Stimulated activated CD4-positive, alpha-beta T cell treated with anti-CD3 and anti-CD28 coated beads, Interleukin-4, amount 100 ng/mL, for 48 hours (primary cell): ENCODE results near the gene PDE4B.
"Not testable (repeated sequence)": the region's sequence is repeated elsewhere in the genome, so short reads cannot be mapped to it uniquely, and the experiment has no call there.

Experiments
- DNase-seq, 2 donors: peaks; one replicate each; pipeline ENCODE4 v3.0.0-alpha.2; 2020; ENCODE audit warnings: low read depth in 2 of 2

PDE4B gene

DNA sequence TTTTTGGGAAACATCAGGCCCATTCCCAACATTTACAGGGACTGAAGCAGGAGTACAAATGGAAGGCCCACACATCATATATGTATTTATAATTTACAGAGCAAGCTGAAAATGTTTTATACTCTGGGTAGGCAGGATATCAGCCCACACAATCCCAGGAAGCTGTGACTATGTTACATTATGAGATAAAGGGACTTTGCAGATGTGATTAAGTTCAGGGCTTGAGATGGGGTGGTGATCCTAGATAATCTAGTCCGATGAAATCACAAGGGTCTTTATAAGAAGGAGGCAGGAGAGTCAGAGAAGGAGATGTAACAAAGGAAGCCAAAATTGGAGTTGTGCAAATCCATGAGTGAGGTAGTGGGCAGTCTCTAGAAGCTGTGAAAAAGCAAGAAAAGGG is 160.5 kb downstream of the PDE4B start:
- no peak for DNase-seq

DNA sequence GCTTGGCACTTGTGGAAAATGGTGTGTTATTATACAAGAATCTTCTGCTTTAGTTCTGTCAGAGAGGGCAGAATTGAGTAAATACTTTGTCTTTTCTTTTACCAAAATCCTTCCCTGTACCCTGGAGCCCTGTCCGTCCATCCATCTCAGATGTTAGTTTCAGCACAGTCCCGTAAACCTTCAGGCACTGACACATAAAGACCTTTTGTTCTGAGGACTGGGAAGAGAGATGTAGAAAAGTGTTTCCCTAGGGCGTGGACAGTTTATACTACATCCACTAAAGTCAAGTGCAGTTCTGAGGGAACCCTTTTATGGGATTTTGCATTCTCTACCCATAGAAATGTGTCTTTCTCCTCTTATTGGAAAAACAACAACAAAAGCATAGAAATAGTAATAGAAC is 162.4 kb downstream of the PDE4B start:
- no peak for DNase-seq

DNA sequence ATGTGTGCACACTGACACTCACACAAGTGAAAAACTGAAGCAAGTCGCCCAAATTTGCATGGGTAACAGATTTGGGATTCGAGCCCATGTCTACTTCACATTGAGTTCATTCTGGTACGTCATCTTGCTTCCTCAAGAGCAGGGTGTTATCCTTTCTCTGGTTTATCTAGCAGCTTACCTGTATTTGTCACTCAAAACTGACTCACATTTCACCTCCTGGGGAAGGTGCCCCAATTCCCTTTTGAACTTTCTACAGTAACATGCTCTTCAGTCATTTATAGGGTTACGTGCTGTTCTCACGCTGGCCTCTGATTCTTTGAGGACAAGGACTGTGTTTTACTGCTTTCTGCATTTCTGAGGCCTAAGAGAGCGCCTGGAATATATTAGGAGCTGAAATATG is 162.8 kb downstream of the PDE4B start:
- no peak for DNase-seq

DNA sequence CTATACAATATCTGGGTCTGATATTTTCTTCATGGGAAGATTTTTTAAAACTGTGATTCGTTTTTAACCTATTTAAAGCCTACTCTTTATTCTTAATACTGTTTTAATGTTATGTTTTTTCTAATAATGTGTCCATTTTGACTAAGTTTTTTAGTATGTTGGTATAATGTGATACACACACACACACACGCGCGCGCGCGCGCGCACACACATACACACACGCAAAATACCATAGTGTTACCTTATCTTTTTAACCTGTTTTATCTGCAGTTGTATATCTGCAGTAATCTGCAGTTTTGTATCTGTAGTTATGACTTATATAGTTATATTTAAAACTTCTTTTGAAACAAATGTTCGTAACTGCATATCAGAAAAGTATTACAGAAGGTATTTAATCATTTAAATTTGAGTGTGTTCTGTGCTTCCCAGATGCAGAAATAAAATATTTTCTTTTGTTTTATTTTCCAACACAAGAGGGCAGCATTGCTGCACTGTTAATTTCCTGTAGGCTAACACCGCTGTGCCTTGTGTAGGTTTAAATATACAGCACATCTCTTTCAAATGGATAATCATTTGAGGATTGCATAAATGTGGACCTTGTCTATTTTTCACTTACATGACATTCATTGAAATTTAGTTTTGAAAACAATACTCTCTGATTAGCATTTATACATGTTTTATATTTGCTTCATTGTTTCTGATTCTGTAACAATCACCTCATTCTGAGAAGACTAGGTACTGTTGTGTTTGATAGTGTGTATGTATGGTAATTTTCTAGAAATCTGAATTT is 166.1 kb downstream of the PDE4B start:
- no peak for DNase-seq

DNA sequence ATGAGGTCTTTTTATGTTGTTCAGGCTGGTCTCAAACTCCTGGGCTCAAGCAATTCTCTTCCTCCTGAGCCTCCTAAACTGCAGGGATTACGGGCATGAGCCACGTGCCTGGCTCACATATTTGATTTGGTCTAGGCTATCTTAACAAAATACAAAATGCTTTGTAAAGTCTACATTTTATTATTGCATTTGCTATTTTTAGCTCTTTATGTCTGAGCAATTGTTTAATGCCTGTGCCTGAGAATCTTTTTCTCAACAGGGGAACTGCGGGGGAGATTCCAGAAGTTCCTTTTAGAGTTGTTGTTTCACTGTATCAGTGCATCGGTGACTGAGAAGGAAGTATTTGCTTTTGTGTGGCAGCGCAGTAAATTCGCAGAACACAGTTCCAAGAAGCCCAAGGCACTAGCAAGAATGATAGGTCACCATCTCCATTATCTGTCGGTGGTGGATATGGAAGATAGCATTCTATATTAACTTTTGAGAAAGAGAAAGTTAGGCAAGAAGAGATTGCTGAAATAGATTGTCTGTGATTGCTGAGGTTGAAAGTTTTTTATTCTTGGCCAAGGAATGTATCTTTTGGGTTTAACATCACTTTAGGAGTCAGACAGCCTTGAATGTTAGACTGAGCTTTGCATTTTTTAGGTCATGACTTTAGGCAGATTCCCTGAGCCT is 167.3 kb downstream of the PDE4B start:
- DNase-seq = no peak

DNA sequence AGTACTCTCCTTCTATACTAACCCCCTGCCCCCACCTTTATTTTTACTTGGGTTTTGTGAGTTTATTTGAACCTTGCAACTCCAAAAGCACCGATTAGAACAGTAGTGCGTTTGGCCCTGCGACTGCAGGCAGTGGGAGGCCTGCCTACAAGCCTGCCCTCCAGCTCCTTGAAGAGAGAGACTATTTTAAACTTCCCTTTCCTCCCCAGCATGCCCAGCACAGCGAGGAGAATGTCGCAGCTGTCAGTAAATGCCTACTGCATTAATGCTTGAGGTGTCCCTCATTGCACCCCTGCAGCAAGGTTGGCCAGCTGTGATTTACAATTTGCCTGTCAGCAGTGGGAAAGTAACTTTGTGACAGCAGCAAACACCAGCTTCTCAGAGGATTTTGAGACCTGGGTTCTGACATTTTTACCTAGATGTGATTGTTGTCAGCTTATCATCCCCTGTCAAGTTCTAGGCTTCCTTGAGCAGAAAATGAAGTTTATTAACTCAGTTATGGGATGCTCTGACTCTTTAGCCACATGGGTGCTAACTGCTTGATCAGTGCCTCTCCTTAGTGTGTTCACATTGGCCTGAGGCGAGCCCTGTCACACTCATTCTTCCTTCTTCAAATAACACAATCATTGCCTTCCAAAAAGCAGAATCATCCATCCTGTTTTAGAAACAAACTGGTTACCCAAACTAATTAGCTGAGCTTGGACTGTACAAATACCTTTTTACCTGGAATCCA is 170.6 kb downstream of the PDE4B start:
- DNase-seq = no peak

DNA sequence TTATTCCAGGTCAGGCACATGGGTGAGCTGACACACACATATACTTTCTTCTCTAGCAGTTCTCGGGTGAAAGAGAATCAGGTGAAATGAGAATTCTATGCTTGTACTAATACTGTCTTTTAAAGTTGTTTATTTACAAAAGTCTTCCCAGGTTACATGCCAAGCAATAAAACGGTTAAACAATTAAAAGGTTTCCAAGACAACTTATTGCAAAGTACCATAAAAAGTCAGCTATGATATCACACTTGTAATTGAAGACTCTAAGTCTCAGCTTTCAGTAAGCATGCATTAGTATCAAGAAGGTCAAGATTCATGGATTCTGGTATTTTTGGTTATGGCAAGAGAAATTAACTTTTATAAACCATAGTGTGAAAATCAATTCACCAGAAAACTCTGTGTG is 171.4 kb downstream of the PDE4B start:
- no peak for DNase-seq

DNA sequence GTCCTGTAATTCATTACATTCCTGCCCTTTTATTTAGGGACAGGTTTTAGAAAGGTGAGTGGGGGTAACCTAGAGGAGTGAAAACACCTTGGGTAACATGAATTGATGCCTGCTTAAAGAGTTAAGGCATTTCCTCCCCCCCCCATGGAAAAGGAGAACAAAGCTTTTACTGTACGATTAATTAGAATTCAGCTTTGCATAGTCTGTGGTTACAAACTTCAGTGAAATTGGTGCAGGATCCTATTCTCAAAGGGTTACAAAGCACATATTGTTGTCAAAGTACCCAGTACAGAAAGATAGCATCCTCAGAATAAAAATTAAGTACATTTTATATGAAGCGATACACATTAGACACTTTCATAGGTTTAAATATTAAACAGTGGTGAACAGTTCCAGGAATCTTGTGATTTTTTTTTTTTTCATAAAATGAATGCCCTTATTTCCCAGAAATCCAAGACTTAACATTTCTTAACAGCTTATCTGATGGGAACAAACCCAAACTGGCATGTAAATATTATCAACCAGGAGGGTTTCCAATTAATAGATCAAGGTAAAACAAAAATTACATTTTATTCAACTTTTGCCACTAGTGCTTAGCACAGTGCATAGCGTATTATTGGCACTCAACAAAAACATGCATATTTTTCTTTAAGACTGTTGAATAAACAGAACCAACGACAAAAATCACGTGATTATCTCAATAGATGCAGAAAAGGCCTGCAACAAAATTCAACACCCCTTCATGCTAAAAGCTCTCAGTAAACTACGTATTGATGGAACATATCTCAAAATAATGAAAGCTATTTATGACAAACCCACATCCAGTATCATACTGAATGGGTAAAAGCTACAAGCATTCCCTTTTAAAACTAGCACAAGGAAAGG is 172.7 kb downstream of the PDE4B start:
- no peak for DNase-seq

DNA sequence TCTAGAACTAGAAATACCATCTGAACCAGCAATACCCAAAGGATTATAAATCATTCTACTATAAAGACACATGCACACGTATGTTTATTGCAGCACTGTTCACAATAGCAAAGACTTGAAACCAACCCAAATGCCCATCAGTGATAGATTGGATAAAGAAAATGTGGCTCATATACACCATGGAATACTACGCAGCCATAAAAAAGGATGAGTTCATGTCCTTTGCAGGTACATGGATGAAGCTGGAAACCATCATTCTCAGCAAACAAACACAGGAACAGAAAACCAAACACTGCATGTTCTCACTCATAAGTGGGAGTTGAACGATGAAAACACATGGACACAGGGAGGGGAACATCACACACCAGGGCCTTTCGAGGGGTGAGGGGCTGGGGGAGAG is 174.8 kb downstream of the PDE4B start:
- not testable (repeated sequence) for DNase-seq

DNA sequence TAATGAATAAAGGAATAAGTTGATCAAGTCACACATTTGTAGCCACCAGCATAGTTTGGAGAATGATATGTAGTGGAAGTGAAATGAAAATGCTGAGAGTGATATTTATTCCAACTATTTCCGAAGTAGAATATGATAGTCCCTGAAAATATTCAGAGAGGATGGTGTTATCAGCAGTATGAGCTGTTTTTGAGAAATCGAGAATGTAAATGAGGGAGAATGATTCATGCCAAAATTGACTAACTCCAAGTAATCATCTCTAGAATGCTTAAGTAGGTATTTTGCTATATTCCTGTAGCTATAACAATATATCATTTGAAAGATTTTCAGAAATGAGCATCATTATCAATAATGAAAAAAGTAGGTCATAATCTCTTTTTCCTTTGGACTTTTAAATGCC is 178.9 kb downstream of the PDE4B start:
- DNase-seq = no peak

- DNase-seq = no peak
Observed at GRCh38 chr1:65975708-65976107, 183.0 kb downstream of the PDE4B start.

DNA sequence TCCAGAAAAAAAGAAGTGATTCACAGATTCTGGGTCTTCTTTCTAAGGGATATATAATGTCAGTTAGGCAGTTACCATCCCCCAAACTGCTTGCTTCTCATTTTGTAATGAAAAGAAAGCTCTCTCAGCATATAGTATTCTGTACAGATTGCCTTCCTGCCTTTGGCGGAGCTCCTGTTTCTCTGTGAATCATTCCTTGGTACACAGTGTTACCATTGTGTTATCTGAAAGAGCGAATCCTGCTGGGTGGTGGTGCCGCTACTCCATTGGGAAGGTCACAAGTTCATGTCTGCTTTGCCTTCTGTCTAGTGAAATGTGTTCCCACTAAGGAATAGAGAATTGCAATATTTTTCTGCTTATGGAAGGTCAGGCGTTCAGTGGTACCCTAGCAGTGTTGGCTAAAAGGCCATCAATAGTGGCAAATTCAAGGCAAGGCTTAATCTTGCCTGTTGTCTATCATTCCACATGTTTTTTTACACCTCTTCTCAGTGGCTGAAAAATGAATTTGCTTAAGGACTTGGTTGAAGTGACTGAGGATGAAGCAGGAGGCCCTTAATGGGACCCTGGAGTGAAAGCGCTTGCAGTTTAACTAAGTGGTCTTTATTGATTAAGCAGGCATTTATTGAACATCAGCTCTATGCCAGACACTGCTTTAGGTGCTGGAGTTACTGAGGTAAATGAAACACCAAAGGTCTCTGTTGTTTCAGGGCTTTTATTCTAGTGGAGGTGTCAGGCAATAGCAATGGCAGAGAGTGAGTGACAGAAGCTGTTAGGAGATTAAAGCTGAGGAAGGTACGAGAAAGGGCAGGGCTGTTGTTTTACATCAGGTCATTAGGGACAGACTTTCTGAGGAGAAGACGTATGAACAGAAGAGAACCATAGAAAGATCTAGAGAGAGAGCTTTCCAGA is 186.7 kb downstream of the PDE4B start:
- DNase-seq = no peak

DNA sequence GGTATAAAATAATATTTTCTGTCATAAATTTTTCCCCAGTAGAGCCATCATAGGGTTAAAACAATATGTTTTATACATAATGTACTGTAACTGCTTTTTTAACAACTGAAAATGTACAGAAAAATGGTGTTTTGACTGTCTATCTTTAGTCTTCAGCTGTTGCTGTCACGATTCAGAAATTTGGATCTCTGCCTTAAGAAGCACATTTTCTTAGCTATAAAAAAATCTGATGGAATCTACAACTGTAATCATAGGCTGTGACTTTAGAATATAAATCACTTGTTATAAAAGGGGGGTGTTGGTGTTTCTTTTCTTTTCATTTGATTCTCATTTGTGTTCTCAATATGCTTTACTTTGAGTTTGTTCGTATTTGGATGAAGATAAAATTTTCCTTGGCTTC is 187.5 kb downstream of the PDE4B start:
- no peak for DNase-seq

GRCh38 chr1:65983500-65983899 is 190.8 kb downstream of the PDE4B start:
- DNase-seq = no peak

- DNase-seq = no peak
Observed at GRCh38 chr1:65985393-65986066, 192.8 kb downstream of the PDE4B start.

- no peak for DNase-seq
Observed at GRCh38 chr1:65986146-65986545, 193.5 kb downstream of the PDE4B start.

DNA sequence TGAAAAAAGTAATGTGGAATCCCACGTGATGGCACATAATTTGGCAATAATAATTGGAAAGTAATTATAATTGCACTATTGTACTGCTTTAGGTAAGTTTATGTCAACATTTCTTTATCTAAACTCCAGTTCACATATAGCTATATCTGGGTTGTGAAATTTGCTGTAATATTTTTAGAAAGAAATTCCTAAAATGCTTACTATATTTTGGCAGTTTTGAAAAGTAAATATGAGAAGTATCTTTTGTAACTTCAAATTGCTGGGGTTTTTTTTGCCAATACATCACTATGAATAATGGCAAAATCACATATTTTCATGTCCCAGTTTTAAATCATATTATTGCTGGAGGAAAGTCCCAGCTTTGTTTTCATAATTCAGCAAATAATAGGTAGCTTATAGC is 197.5 kb downstream of the PDE4B start:
- DNase-seq = no peak

- DNase-seq = no peak
Observed at GRCh38 chr1:65991694-65992093, 199.0 kb downstream of the PDE4B start.

GRCh38 chr1:65992165-65992821 is 199.6 kb downstream of the PDE4B start:
- DNase-seq = no peak

- no peak for DNase-seq
Observed at GRCh38 chr1:65992831-65993271, 200.2 kb downstream of the PDE4B start.
